ENCODE results near the gene TLX2. TPM values are rescaled to one million over a fixed set of nuclear protein-coding genes. Genes with fewer than 3 reads are reported as not detected.

Gene TLX2
- total RNA-seq, 2 experiments from 2014 or later = 0.16 TPM; not detected in 1

DNA sequence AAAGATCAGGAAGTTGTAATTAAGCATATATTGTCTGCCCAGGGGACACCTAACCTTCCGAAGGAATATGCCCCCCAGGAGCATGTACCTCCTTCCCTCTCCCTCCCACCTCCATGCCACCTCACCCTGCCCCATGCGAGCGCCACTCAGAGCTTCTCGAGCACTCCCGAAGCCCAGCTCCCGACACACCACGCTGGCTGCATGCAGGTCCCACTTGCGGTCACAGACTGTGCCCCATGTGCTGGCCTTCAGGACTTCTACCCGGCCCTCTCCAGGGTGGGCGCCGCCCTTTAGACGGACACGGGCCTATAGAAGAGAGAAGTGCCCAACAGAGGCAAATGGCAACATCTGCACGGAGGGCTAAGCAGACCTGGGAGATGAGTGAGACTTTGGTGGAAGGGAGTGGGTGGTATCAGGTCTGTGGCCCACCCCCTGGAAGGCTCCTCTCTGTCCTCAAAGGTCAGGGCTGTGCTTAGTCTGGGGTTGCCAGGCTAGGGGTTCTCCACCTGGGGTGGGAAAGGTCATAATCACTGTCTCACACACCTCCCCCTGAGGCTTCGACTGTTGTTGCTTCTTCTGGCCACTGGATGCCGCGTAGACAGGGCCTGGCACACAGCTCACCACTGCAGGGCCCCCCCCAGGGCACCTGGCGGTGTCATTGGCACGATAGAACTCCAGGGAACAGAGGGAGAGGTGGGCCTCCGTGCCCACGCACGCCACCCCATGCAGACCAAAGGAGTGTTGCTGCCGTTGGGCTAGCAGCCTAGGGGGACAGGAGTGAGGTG is 22.1 kb downstream of the TLX2 start:
- ChIA-PET POLR2A (no interaction called here), CTCF (interaction anchor here (1.2 kb wide), 1 partner anchor 8 kb away, joined by 3 read pairs; no protein-coding TSS in a partner anchor)
- Mint-ChIP-seq H3K4me3 (no peak overlapping the region), H3K4me1 (ENCODE audit: low read depth) (peaks cover 11% of the 10 kb centered on the region), H3K27me3 (peaks cover 9% of the 10 kb centered on the region), H3K27ac (no peak overlapping the region), H3K9me3 (no peaks in the 10 kb centered on the region), H3K36me3 (ENCODE audit: low read depth) (peaks cover 18% of the 10 kb centered on the region)
- TF ChIP-seq, protein P1, sequence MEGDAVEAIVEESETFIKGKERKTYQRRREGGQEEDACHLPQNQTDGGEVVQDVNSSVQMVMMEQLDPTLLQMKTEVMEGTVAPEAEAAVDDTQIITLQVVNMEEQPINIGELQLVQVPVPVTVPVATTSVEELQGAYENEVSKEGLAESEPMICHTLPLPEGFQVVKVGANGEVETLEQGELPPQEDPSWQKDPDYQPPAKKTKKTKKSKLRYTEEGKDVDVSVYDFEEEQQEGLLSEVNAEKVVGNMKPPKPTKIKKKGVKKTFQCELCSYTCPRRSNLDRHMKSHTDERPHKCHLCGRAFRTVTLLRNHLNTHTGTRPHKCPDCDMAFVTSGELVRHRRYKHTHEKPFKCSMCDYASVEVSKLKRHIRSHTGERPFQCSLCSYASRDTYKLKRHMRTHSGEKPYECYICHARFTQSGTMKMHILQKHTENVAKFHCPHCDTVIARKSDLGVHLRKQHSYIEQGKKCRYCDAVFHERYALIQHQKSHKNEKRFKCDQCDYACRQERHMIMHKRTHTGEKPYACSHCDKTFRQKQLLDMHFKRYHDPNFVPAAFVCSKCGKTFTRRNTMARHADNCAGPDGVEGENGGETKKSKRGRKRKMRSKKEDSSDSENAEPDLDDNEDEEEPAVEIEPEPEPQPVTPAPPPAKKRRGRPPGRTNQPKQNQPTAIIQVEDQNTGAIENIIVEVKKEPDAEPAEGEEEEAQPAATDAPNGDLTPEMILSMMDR (IDR thresholded peaks at IDR 0.05) = no peak
- intact Hi-C loops (cut with micrococcal nuclease) = no loop called here
- DNase-seq (peak; percentile 17), ATAC-seq (peak; percentile 71)

DNA sequence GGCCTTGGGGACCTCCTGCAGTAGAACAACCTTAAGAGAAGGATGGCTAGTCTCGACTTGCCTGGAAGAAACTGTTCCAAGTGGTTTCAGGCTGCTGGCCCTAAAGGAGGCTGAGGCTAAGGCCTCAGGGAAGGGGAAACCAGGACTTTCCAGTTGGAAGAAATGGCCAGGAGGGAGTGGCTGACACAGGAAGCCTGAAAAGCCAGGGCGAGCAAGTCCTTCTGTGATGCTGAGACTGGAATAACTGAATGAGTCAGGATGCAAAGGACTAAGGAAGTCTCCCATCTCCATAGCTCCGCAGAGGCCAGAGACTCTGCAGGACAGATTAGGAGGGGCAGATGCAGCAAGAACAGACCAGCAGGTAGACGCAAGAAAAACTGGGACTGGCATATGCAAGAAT is 22.9 kb downstream of the TLX2 start:
- no peak overlapping the region for H3K27ac Mint-ChIP-seq
- intact Hi-C loops (cut with micrococcal nuclease) = no loop called here
- ATAC-seq = no peak

GRCh38 chr2:74538881-74539339 is 24.7 kb downstream of the TLX2 start:
- DNase-seq (no peak), ATAC-seq (no peak)
- TF ChIP-seq, protein P1 (IDR thresholded peaks at IDR 0.05) = no peak
- intact Hi-C loops (cut with micrococcal nuclease) = no loop called here
- ChIA-PET CTCF (interaction anchor here (0.9 to 1.7 kb wide), 9 partner anchors 9 to 57 kb away, joined by 3 to 4 read pairs (median 4); partner anchors contain the start of genes AUP1, HTRA2 and LOXL3), POLR2A (interaction anchor here (1.6 kb wide), 1 partner anchor 19 kb away, joined by 4 read pairs; no protein-coding TSS in a partner anchor)
- Mint-ChIP-seq H3K9me3 (no peaks in the 10 kb centered on the region), H3K36me3 (ENCODE audit: low read depth) (no peaks in the 10 kb centered on the region), H3K4me3 (no peak overlapping the region), H3K27me3 (peaks cover 16% of the 10 kb centered on the region), H3K27ac (no peak overlapping the region), H3K4me1 (ENCODE audit: low read depth) (no peaks in the 10 kb centered on the region)

More for the DNA sequence above, 22.9 kb downstream of the TLX2 start:
- peaks cover 10% of the 10 kb centered on the region for H3K36me3 Mint-ChIP-seq (ENCODE audit: low read depth)
- H3K9me3 Mint-ChIP-seq = no peaks in the 10 kb centered on the region
- ChIA-PET POLR2A (no interaction called here), CTCF (no interaction called here)
- TF ChIP-seq, protein P1 (IDR thresholded peaks at IDR 0.05) = no peak
- H3K4me3 Mint-ChIP-seq = no peak overlapping the region
- peaks cover 11% of the 10 kb centered on the region for H3K27me3 Mint-ChIP-seq
- no peak for DNase-seq
- peaks cover 3% of the 10 kb centered on the region for H3K4me1 Mint-ChIP-seq (ENCODE audit: low read depth)

DNA sequence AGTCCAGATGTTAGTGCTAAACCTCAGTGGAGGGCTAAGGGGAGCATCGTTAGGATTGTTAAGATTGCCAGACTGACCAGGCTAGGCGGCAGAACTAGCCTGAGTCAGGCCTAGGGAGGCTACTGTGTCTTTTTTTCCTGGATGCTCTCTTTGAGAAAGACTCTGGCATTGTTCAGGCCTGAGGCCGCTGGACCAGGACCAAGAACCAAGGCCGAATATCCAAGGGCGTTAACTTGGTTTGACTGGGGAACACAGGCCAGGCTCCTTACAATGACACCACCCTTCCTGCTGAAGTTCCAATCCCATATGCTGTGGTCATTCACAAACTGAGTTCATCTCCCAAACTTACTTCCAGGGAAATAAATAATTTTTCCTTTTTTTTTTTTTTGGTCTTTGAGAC is 26.0 kb downstream of the TLX2 start:
- no peak overlapping the region for H3K27ac Mint-ChIP-seq
- TF ChIP-seq, protein P1 (IDR thresholded peaks at IDR 0.05) = no peak
- intact Hi-C loops (cut with micrococcal nuclease) = no loop called here

DNA sequence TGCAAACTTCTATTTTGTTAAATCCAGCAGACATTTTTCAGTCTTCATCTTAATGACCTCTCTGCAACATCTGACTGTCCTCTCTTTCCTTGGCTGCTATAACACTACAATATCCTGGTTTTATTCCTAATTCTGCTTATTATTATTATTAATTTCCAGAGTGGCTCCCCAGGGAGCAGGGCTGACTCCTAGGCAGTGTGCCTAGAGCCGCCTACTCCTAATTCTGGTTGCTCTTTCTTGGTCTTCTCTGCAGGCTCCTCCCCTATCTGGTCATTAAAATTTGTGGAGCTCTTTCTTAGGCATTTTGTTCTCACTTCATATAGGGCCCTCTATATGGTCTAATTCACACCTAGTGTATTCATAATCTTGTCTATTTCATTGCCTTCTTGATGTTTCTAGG is 28.7 kb downstream of the TLX2 start:
- CTCF ChIA-PET = interaction anchor here (0.9 to 1.1 kb wide), 2 partner anchors 11 to 43 kb away, joined by 3 read pairs; no protein-coding TSS in a partner anchor

More for the DNA sequence above, 26.0 kb downstream of the TLX2 start:
- ATAC-seq (no peak), DNase-seq (no peak)
- no peaks in the 10 kb centered on the region for H3K4me1 Mint-ChIP-seq (ENCODE audit: low read depth)
- no peaks in the 10 kb centered on the region for H3K9me3 Mint-ChIP-seq
- ChIA-PET POLR2A (no interaction called here), CTCF (interaction anchor here (1.0 to 1.5 kb wide), 4 partner anchors 9 to 58 kb away, joined by 3 to 4 read pairs (median 4); no protein-coding TSS in a partner anchor)
- H3K36me3 Mint-ChIP-seq (ENCODE audit: low read depth) = no peaks in the 10 kb centered on the region
- peaks cover 20% of the 10 kb centered on the region for H3K27me3 Mint-ChIP-seq
- no peak overlapping the region for H3K4me3 Mint-ChIP-seq

More for the DNA sequence above, 28.7 kb downstream of the TLX2 start:
- TF ChIP-seq, protein P1 (IDR thresholded peaks at IDR 0.05) = no peak
- ATAC-seq = no peak
- Mint-ChIP-seq H3K27me3 (peaks cover 35% of the 10 kb centered on the region), H3K36me3 (ENCODE audit: low read depth) (no peaks in the 10 kb centered on the region), H3K27ac (no peak overlapping the region), H3K4me1 (ENCODE audit: low read depth) (no peaks in the 10 kb centered on the region), H3K4me3 (no peak overlapping the region), H3K9me3 (no peaks in the 10 kb centered on the region)
- intact Hi-C loops (cut with micrococcal nuclease) = no loop called here
- no peak for DNase-seq
- POLR2A ChIA-PET = interaction anchor here (0.5 to 0.8 kb wide), 2 partner anchors 29 to 59 kb away, joined by 3 read pairs; no protein-coding TSS in a partner anchor

Data from activated CD8-positive, alpha-beta T cell treated with anti-CD3 and anti-CD28 coated beads for 36 hours (primary cell).